Spleen (tissue), 11 donors: ENCODE measurements around the gene CMYA5. TPM values are rescaled to one million over a fixed set of nuclear protein-coding genes. Genes with fewer than 3 reads are reported as not detected.

Experiments used
- DNase-seq: peaks from one replicate; pipeline ENCODE4 v3.0.0-alpha.2; 2020
- H3K27ac ChIP-seq, 8 donors: fragments of 200-600 bp; sonication (generic) in 7 of 8; 1 replicate in 4 of 8; 2 replicates in 4 of 8; pipeline versions ENCODE4 v1.5.0 to v1.8.0; 2016 to 2021; ENCODE audit warnings: inconsistent platforms in 4 of 8, mild to moderate bottlenecking in 4 of 8, moderate library complexity in 1 of 8
- H3K27me3 ChIP-seq, 7 donors: fragments of 200-600 bp; sonication (generic) in 6 of 7; replicated peaks in 1 of 7; 1 replicate in 4 of 7; 2 replicates in 3 of 7; pipeline versions ENCODE4 v1.5.0 to v1.8.0; 2016 to 2021; ENCODE audit warnings: inconsistent platforms in 3 of 7, mild to moderate bottlenecking in 1 of 7
- H3K36me3 ChIP-seq, 6 donors: fragments of 200-600 bp; sonication (generic) in 5 of 6; 1 replicate in 4 of 6; 2 replicates in 2 of 6; pipeline versions ENCODE4 v1.5.0 to v1.8.0; 2016 to 2021; ENCODE audit warnings: inconsistent platforms in 2 of 6
- H3K4me1 ChIP-seq, 6 donors: fragments of 200-600 bp; sonication (generic) in 5 of 6; 1 replicate in 3 of 6; 2 replicates in 3 of 6; pipeline versions ENCODE4 v1.5.0 to v1.8.0; 2016 to 2021; ENCODE audit warnings: inconsistent platforms in 3 of 6
- H3K4me3 ChIP-seq, 8 donors: fragments of 200-600 bp; sonication (generic) in 7 of 8; 1 replicate in 4 of 8; 2 replicates in 4 of 8; pipeline versions ENCODE4 v1.5.0 to v1.8.0; 2016 to 2021; ENCODE audit warnings: inconsistent platforms in 4 of 8, mild to moderate bottlenecking in 4 of 8, moderate library complexity in 2 of 8
- H3K9me3 ChIP-seq, 8 donors: fragments of 200-600 bp; sonication (generic) in 7 of 8; 1 replicate in 4 of 8; 2 replicates in 4 of 8; pipeline versions ENCODE4 v1.5.0 to v1.8.0; 2016 to 2021; ENCODE audit warnings: inconsistent platforms in 4 of 8
- POLR2A ChIP-seq, 3 donors: fragments of 450-650 bp; IDR thresholded peaks; one replicate each; pipeline ENCODE4 v1.5.1; 2017; ENCODE audit warnings: antibody characterized with exemption in 3 of 3, mild to moderate bottlenecking in 1 of 3
- POLR2AphosphoS5 ChIP-seq, 3 donors: sonication (generic); formaldehyde crosslinking; IDR thresholded peaks; one replicate each; pipeline ENCODE4 v1.5.1; 2017; ENCODE audit warnings: antibody characterized with exemption in 3 of 3
- WGBS, 5 donors: extraction: QIAGEN DNeasy Blood & Tissue Kit in 3 of 5; methylation state at CpG; one replicate each; pipeline versions ENCODE4 v1.1.5 to v1.1.7; 2013 to 2018; 5-methylcytosine and 5-hydroxymethylcytosine counted together
- intact Hi-C: fragments of 100-400 bp; cut with DNase I; formaldehyde crosslinking; loops from one replicate; pipeline ENCODE4 v1.15.0; 2023; ENCODE audit warnings: low total_unique reads
- polyA plus RNA-seq, 3 donors: library from polyadenylated mRNA; stranded (reverse); fragments of 200-250 nt; gene quantifications; one replicate each; pipeline ENCODE4 v1.2.1, GENCODE V29; 2013
- total RNA-seq, 7 donors: library from RNA; depleted of rRNA in 3 of 7; stranded (reverse); fragments of >200 nt in 3 of 7; fragmentation: NEBNext Ultra II Directional in 4 of 7; extraction: Animal tissue kit (Norgen Biotek cat#: 25700) in 4 of 7; gene quantifications; one replicate each; pipeline versions ENCODE4 v1.1.0 to v1.2.1, GENCODE V29; 2016 to 2021
- TF ChIP-seq, protein P1 (sequence below), 11 experiments: fragments of 200-600 bp in 7 of 11; fragments of 450-650 bp in 4 of 11; sonication (generic) in 4 of 11; IDR thresholded peaks in 8 of 11; conservative IDR thresholded peaks in 3 of 11; 1 replicate in 7 of 11; 2 replicates in 4 of 11; pipeline versions ENCODE4 v1.4.0 to v1.8.0; 2016 to 2021; ENCODE audit warnings: antibody characterized with exemption in 11 of 11, inconsistent platforms in 4 of 11, mild to moderate bottlenecking in 1 of 11
- donor health status: healthy with polysubstance abuse.
- donor health status: DM: no; HTN: no; CAD: no; lungs with moderate emphysema.
- donor health status: DM: no; HTN: no; CAD: no.
- donor health status: Bipolar disorder and iron deficiency.
- donor health status: healthy.
- donor health status: DM: no; HTN: no; CAD: no.
- donor health status: DM: yes; HTN: yes; CAD: no.

Gene CMYA5
- total and polyA plus RNA-seq, 10 donors, result 0.13 to 0.85 (median 0.28) TPM

GRCh38 chr5:79842006-79842881 lies 152.6 kb downstream of the CMYA5 start:
- Histone ChIP-seq H3K27ac (no peak overlapping the region), H3K4me1 (no peaks in the 10 kb centered on the region), H3K36me3 (no peaks in the 10 kb centered on the region), H3K9me3 (no peaks in the 10 kb centered on the region), H3K27me3 (peaks cover 0 to 10% (median 0%) of the 10 kb centered on the region in 7 donors), H3K4me3 (no peak overlapping the region)
- TF ChIP-seq POLR2A (IDR thresholded peaks at IDR 0.05), result no peak
- TF ChIP-seq POLR2AphosphoS5 (IDR thresholded peaks at IDR 0.05), result no peak
- TF ChIP-seq, protein P1, sequence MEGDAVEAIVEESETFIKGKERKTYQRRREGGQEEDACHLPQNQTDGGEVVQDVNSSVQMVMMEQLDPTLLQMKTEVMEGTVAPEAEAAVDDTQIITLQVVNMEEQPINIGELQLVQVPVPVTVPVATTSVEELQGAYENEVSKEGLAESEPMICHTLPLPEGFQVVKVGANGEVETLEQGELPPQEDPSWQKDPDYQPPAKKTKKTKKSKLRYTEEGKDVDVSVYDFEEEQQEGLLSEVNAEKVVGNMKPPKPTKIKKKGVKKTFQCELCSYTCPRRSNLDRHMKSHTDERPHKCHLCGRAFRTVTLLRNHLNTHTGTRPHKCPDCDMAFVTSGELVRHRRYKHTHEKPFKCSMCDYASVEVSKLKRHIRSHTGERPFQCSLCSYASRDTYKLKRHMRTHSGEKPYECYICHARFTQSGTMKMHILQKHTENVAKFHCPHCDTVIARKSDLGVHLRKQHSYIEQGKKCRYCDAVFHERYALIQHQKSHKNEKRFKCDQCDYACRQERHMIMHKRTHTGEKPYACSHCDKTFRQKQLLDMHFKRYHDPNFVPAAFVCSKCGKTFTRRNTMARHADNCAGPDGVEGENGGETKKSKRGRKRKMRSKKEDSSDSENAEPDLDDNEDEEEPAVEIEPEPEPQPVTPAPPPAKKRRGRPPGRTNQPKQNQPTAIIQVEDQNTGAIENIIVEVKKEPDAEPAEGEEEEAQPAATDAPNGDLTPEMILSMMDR (IDR thresholded peaks at IDR 0.05 in 8 of 11, conservative IDR thresholded peaks at IDR 0.05 in 3 of 11), result no peak
- WGBS, 5 donors, result 73 to 86% (median 79%) methylated on average over 10 to 12 of the region's 12 CpGs
- DNase-seq, result no peak
- intact Hi-C loops, result no loop called here

DNA sequence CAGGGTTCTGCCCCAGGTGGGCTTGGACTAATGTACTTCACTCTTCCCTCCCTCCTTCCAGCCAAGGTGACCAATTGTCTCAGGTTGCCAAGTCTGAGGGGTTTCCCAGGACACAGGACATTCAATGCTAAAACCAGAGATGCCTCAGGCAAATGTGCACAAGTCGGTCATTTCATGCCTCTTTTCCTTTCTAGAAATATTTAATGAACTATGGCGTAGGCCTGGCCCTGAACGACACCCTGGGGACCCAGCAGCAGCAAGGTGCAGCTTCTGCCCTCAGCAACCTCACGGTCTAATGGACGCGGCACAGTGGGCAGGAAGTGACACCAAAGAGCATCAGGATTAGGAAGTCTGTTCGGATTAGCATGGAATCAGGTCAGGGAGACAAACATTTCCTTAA lies 153.4 kb downstream of the CMYA5 start:
- Histone ChIP-seq H3K9me3 (no peaks in the 10 kb centered on the region), H3K27ac (no peak overlapping the region), H3K4me1 (no peaks in the 10 kb centered on the region), H3K4me3 (no peak overlapping the region), H3K36me3 (no peaks in the 10 kb centered on the region), H3K27me3 (peaks cover 0 to 15% (median 0%) of the 10 kb centered on the region in 7 donors)
- intact Hi-C loops, result no loop called here
- TF ChIP-seq POLR2AphosphoS5 (IDR thresholded peaks at IDR 0.05) (no peak), POLR2A (IDR thresholded peaks at IDR 0.05) (no peak)
- TF ChIP-seq, protein P1 (IDR thresholded peaks at IDR 0.05 in 8 of 11, conservative IDR thresholded peaks at IDR 0.05 in 3 of 11), result no peak
- WGBS, 5 donors, result 68 to 82% (median 78%) methylated on average over 7 of the region's 7 CpGs
- DNase-seq, result no peak

DNA sequence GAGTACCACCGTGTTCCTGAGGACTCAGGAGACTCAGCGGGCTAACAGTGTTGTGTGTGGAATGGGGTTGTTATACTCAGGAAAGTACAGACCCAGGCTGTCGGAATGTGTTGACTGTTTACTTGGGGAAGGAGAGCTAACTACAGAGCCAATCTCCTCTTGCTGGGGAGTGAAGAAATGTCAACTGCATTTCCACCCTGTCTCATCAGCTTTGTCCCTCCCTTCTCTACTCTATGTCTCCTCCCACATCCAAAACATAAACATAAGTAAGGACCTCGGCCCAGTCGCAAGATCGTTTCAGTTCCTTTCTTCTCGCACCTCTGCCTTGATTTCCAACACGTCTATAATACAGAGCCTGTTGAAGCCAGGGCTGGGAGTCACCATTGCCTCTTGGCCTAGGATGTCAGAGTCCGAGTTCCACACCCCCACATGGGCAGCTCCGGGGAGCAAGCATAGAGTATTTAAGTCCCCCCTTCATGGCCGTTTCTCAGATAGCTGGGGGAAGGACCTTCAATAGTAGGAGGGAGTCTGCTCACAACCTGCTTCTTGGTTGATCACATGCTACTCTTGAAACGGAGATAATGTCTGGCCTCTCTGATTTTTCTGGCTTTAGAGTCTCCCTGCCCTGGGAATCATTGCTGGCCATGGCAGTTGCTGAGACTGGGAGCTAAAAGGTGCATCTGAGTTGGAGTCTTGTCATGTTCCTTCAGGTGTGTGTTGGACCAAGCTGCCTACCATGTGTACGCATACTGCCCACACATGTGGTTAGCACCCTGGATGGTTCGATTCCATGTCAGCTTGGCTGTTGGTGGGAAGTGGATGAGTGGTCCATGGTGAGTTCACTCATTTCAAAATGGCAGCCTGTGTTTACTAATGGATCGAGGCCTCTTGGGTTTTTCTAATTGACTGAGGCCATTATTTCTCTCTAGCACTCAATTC lies 154.1 kb downstream of the CMYA5 start:
- TF ChIP-seq POLR2AphosphoS5 (IDR thresholded peaks at IDR 0.05) (no peak), POLR2A (IDR thresholded peaks at IDR 0.05) (no peak)
- TF ChIP-seq, protein P1 (IDR thresholded peaks at IDR 0.05 in 8 of 11, conservative IDR thresholded peaks at IDR 0.05 in 3 of 11), result no peak
- intact Hi-C loops, result no loop called here
- Histone ChIP-seq H3K27ac (no peak overlapping the region), H3K4me3 (no peak overlapping the region), H3K4me1 (no peaks in the 10 kb centered on the region), H3K9me3 (no peaks in the 10 kb centered on the region), H3K27me3 (peaks cover 0 to 15% (median 0%) of the 10 kb centered on the region in 7 donors), H3K36me3 (no peaks in the 10 kb centered on the region)
- WGBS, 5 donors, result 84 to 94% (median 90%) methylated on average over 15 of the region's 15 CpGs
- DNase-seq, result no peak
